22Rv1 (cell line): Measurements from ENCODE around the gene TYW1.
"Not testable (repeated sequence)": the region's sequence is repeated elsewhere in the genome, so short reads cannot be mapped to it uniquely, and the experiment has no call there.

Experiments
- CTCF ChIP-seq: fragments of 450-650 bp; IDR thresholded peaks from 2 replicates; pipeline ENCODE4 v1.5.1; 2017; ENCODE audit warnings: mild to moderate bottlenecking
- ZFX ChIP-seq: fragments of 450-650 bp; IDR thresholded peaks from 2 replicates; pipeline ENCODE4 v1.6.1; 2017; ENCODE audit warnings: antibody characterized with exemption, borderline replicate concordance

- TF ChIP-seq CTCF, ZFX: not testable (repeated sequence)
Observed at GRCh38 chr7:67260166-67260586, 263.5 kb downstream of the TYW1 start.
